ENCODE measurements around the gene TTF2. TPM values are rescaled to one million over a fixed set of nuclear protein-coding genes. Genes with fewer than 3 reads are reported as not detected.

TTF2 gene
- total RNA-seq, 1 experiment from 2014 or later = 64.6 TPM

DNA sequence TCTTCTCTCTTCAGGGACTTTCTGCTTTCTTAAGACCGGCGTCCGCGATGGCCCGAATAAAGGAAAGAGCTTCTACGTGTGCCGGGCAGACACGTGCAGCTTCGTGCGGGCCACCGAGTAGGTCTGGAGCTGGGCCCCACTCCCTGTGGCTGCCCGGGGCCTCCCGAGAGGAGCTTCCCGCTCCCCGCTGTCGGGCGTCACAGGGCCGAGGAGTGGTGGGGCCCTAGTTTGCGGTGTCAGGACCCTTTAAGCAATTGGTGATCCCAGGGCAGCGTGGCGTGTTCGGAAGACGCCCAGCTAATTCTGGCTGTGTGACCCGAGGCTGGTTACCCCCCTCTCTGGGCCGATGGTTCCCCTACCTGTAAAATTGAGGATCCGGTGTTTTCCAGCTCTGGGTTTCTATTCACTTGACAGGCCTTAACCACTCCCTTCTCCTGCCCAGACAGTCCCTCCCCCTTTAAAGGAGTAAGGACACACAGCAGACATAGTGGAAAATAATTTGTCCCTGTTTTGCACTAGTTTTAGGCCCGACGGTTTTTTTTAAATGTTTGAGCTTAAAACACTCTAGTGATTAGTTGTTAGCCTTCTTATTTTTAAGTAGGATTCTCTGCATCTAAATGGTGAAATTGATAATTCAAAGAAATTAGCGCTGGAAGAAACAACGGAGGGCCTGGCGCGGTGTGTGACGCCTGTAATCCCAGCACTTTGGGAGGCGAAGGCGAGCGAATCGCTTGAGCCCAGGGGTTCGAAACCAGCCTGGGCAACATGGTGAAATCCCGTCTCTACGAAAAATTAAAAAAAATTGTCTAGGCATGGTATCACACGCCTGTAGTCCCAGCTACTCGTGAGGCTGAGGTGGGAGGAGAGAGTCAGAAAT is 553 bp downstream of the TTF2 start:
- Histone ChIP-seq H3K4me3 (ENCODE audit: insufficient read depth, low read depth, low read length) (peak overlapping the region; percentile 81), H3K36me3 (replicated peaks; ENCODE audit: control insufficient read depth, insufficient read depth, low read length) (no peaks in the 10 kb centered on the region; the same call in 1 of the 2 replicates), H3K27me3 (ENCODE audit: control insufficient read depth, insufficient read depth, low read length) (no peaks in the 10 kb centered on the region)
- DNase-seq = peak; percentile 71

DNA sequence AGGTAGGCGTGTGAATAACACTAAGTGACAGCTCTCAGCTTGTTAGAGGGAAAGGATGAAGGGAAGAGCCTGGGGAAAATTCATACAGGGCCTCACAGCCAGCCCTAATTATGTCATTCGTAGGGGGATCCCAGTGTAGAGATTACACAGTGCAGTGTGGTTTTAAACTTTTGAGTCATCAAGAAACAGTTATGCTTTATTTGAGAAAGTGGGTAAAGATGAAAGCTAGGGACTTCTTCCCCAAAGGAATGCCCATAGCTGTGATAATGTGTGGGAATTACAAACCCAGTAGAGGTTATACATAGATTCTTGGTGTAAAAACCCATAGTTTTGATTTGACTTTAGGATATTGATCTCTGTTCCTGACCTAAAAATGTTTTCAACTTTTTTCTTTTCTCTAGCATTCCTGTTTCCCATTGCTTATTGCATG is 1.9 kb downstream of the TTF2 start:
- DNase-seq = no peak
- Histone ChIP-seq H3K27me3 (ENCODE audit: control insufficient read depth, insufficient read depth, low read length) (no peaks in the 10 kb centered on the region), H3K4me3 (ENCODE audit: insufficient read depth, low read depth, low read length) (no peak overlapping the region), H3K36me3 (replicated peaks; ENCODE audit: control insufficient read depth, insufficient read depth, low read length) (peaks cover 3% of the 10 kb centered on the region)

DNA sequence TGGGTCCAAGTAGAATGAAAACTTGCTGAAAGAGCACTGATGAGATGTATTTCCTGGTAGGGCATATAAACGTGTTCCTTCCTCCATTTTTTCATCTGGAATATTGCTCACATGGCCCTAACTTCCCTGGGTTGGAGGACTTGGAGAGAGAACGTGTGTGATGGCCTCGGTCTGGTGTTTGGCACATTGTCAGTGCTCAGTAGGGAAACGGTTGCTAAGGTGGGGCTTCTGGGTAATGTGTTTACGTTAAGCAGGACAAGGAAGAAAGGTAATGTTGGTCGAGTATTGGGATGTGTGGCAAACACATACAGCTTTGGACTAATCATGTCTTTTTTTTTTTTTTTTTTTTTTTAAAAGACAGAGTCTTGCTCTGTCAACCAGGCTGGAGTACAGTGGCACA is 6.2 kb downstream of the TTF2 start:
- DNase-seq = no peak
- peaks cover 4% of the 10 kb centered on the region for H3K36me3 ChIP-seq (replicated peaks; ENCODE audit: control insufficient read depth, insufficient read depth, low read length)
- no peaks in the 10 kb centered on the region for H3K27me3 ChIP-seq (ENCODE audit: control insufficient read depth, insufficient read depth, low read length)
- H3K4me3 ChIP-seq (ENCODE audit: insufficient read depth, low read depth, low read length) = no peak overlapping the region

DNA sequence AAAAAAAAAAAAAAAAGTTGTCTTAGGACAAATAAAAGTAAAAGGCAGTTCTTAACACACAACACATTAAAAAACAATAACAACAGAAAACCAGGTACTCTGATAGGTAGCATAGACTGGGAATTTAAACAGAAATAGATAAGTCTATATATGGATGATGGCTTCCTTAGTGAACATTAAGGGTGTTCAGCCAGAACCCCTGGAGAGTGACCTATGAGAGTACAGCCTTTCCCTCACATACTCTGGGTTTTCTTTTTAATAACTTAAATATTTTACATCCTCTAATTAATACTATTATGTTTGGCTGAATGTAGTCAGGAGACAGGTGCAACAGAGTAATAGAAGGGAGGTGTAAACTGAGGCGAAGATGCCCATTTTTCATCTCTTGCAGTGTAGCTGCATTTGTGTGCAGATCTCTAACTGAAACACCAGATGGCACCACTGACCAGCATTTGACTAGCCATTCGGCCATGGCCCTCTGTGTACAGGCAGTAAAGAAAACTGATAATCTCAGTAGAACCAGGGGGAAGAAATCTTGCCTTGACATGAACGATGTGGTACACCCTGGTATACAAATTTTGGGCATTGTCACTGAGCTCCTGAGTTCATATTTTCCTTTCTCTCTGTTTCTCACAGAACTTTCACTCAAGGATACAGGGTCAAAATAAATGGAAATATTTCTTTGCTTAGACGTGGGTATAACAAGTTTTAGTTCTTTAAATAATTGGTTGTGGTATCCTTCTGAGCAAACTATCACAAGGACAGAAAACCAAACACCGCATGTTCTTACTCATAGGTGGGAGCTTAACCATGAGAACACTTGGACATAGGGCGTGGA is 7.6 kb downstream of the TTF2 start:
- H3K4me3 ChIP-seq (ENCODE audit: insufficient read depth, low read depth, low read length) = no peak overlapping the region
- H3K27me3 ChIP-seq (ENCODE audit: control insufficient read depth, insufficient read depth, low read length) = no peaks in the 10 kb centered on the region
- H3K36me3 ChIP-seq (replicated peaks; ENCODE audit: control insufficient read depth, insufficient read depth, low read length) = peaks cover 4% of the 10 kb centered on the region
- peak; percentile 62 for DNase-seq

DNA sequence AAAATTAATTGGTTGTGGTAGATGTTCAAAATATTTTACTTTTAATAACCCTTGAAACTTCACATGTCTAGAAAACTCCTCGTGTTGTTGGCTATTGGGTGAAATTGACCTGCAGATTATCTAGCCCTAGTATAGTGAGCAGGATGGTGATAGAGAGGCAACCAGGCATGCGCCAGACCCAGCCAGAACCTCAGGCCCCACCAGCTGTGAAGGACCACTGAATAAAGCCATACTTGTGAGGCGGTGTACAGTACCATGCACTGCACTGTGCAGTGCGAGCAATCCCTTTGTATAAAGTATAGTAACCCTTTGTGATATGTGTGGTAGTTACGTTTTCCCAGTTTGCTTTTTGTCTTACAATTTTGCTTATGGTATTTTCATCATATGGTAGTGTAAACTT is 8.5 kb downstream of the TTF2 start:
- Histone ChIP-seq H3K4me3 (ENCODE audit: insufficient read depth, low read depth, low read length) (no peak overlapping the region), H3K27me3 (ENCODE audit: control insufficient read depth, insufficient read depth, low read length) (no peaks in the 10 kb centered on the region), H3K36me3 (replicated peaks; ENCODE audit: control insufficient read depth, insufficient read depth, low read length) (peaks cover 4% of the 10 kb centered on the region)
- no peak for DNase-seq

DNA sequence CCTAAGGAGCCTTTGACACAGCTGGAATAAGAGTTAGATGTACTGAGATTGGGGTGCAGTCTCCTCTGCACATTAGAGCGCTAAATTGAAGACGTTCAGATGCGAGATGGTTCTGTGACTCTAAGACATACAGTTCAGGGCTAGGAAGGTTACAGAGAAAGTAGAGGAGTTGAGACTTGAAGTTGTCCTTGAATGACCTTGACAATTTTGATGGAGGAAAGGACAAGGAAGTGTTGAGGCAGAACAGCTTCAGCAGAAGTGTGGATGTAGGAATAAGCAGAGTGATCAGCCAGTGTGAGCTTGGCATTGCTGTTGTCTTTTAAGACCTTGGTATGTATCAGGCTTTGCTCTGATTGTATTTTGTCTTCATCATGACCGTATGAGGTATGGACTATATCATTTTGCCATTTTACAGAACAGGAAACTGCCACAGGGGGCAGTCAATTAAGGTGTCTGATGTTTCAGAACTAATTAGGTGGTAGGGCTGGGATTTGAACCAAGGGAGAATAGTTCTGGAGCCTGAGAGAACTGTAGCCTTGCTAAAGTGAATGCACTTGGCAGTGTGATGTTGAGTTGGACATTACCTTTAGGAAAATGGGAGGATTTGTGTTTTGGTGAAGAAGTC is 9.2 kb downstream of the TTF2 start:
- H3K27me3 ChIP-seq (ENCODE audit: control insufficient read depth, insufficient read depth, low read length) = no peaks in the 10 kb centered on the region

DNA sequence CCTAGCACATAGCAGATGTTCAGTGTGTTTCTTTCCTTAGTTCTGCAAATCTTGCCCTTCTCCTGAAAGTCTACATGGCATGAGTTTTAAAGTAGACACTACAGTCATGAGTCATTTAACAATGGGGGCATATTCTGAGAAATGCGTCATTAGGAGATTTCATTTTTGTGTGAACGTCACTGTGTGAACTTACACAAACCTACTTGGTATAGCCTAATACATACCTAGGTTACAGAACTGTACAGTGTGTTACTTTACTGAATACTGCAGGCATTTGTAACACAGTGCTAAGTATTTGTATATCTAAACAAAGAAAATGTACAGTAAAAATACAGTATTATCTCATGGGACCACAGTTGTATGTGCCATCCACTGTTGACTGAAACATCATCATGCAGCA is 10.0 kb downstream of the TTF2 start:
- DNase-seq = no peak
- H3K27me3 ChIP-seq (ENCODE audit: control insufficient read depth, insufficient read depth, low read length) = no peaks in the 10 kb centered on the region
- peaks cover 13% of the 10 kb centered on the region for H3K36me3 ChIP-seq (replicated peaks; ENCODE audit: control insufficient read depth, insufficient read depth, low read length)
- no peak overlapping the region for H3K4me3 ChIP-seq (ENCODE audit: insufficient read depth, low read depth, low read length)

More for the DNA sequence above, 9.2 kb downstream of the TTF2 start:
- Histone ChIP-seq H3K36me3 (replicated peaks; ENCODE audit: control insufficient read depth, insufficient read depth, low read length) (peaks cover 8% of the 10 kb centered on the region), H3K4me3 (ENCODE audit: insufficient read depth, low read depth, low read length) (no peak overlapping the region)
- no peak for DNase-seq

DNA sequence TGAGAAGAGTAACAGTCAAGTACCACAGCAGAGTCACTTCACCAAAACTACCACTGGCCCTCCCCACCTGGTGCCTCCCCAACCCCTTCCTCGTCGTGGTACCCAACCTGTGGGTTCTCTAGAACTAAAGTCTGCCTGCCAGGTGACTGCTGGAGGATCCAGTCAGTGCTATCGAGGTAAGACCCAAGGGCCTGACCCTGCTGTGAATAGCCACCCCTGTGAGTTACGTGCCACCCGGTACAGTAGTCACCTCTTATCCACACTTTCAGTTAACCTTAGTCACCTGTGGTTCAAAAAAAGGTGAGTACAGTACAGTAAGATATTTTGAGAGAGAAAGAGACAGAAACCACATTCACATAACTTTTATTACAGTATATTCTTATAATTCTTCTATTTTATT is 16.5 kb downstream of the TTF2 start:
- Histone ChIP-seq H3K4me3 (ENCODE audit: insufficient read depth, low read depth, low read length) (no peak overlapping the region), H3K27me3 (ENCODE audit: control insufficient read depth, insufficient read depth, low read length) (no peaks in the 10 kb centered on the region), H3K36me3 (replicated peaks; ENCODE audit: control insufficient read depth, insufficient read depth, low read length) (peaks cover 51% of the 10 kb centered on the region)
- DNase-seq = no peak

DNA sequence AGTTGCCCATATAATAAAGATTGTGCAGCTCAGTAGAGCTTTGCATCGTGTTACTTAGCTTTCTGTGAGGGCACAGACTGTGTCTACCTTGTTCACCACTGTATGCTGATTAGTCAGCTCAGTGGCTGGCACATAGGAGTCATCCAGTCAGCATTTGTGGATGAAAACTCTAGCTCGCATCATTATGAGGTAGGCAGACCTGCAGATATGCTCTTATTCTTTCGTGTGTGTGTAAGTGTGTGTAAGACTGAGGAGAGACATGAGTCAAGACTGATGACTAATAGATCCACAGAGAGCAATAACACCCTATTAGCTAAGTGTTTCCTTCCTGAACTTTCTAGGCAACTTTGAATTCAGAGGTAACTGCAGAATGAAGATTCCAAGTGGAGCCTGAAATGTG is 17.1 kb downstream of the TTF2 start:
- no peak for DNase-seq
- Histone ChIP-seq H3K36me3 (replicated peaks; ENCODE audit: control insufficient read depth, insufficient read depth, low read length) (peaks cover 56% of the 10 kb centered on the region), H3K4me3 (ENCODE audit: insufficient read depth, low read depth, low read length) (no peak overlapping the region), H3K27me3 (ENCODE audit: control insufficient read depth, insufficient read depth, low read length) (no peaks in the 10 kb centered on the region)

DNA sequence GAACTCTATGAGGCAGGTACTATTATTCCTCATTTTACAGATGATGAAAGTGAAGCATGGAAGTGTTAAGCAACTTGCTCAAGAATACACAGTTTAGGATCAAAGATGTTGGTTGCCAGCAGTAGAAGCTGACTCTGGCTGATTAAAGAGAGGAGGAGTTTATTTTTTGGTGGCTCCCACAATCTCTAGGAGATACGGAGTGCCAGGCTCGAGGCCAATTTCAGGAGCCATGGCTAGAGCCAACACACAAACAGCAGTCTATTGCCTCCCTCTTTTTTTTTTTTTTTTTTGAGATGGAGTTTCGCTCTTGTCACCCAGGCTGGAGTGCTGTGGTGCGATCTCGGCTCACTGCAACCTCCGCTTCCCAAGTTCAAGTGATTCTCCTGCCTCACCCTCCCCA is 19.6 kb downstream of the TTF2 start:
- Histone ChIP-seq H3K36me3 (replicated peaks; ENCODE audit: control insufficient read depth, insufficient read depth, low read length) (peaks cover 57% of the 10 kb centered on the region), H3K27me3 (ENCODE audit: control insufficient read depth, insufficient read depth, low read length) (no peaks in the 10 kb centered on the region), H3K4me3 (ENCODE audit: insufficient read depth, low read depth, low read length) (no peak overlapping the region)
- no peak for DNase-seq

DNA sequence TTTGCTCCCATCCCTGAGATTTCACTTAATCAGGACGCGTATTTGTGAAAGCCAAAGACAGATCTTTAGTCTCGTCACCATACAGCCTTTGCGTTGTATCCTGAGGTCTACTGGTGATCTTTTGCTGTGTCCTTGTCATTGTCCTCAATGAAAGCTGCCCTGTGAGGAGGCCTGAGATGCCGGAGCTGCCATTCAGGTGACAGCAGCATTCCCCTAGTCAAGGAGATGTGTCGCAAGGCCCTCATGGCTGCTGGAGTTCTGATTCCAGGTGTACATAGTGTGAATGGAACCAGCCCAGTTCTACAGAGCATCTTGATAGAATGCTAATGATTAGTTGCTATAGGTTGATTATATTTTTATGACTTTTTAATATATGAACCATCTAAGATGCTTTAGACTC is 24.1 kb downstream of the TTF2 start:
- DNase-seq = no peak
- Histone ChIP-seq H3K27me3 (ENCODE audit: control insufficient read depth, insufficient read depth, low read length) (no peaks in the 10 kb centered on the region), H3K36me3 (replicated peaks; ENCODE audit: control insufficient read depth, insufficient read depth, low read length) (peaks cover 33% of the 10 kb centered on the region), H3K4me3 (ENCODE audit: insufficient read depth, low read depth, low read length) (no peak overlapping the region)

DNA sequence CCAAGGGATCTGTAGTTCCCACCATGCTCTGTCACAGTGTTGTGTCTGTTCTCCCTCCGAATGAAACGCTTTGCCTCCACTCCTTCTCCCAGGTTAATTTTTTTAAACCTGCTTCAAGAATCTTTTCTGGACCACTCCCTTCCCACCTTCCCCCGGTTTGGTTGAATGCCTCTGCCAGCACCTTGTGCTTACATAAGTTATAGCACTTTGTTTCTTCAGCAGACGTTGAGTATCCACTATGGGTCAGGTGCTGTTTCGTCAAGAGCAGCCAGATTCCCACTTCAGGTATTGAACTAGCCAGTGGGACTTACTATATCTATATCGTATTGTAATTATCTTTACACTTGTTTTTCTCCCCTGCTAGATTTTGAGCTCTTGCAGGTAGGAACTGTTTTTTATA is 27.6 kb downstream of the TTF2 start:
- peaks cover 25% of the 10 kb centered on the region for H3K36me3 ChIP-seq (replicated peaks; ENCODE audit: control insufficient read depth, insufficient read depth, low read length)
- DNase-seq = no peak
- H3K4me3 ChIP-seq (ENCODE audit: insufficient read depth, low read depth, low read length) = no peak overlapping the region
- no peaks in the 10 kb centered on the region for H3K27me3 ChIP-seq (ENCODE audit: control insufficient read depth, insufficient read depth, low read length)

DNA sequence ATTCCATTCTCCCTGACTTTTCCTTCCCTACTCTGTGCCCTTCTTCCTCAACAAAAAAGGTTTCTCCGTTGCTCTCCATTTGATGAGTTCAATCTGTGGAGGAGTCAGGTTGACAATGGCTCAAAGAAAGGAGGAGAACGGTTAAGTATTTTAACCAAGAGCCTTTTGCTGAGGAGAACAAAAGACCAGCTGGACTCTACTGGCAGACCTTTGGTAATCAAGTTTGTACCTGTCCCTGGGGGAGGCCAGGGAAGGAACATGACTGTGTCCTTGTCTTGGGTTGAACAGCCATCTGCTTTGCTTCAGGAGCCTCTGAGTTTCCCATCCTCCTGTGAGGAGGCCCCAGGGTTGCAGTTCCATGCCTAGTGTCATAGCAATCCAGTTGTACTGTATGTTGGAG is 29.9 kb downstream of the TTF2 start:
- H3K36me3 ChIP-seq (replicated peaks; ENCODE audit: control insufficient read depth, insufficient read depth, low read length) = peaks cover 25% of the 10 kb centered on the region
- no peak for DNase-seq
- no peak overlapping the region for H3K4me3 ChIP-seq (ENCODE audit: insufficient read depth, low read depth, low read length)
- no peaks in the 10 kb centered on the region for H3K27me3 ChIP-seq (ENCODE audit: control insufficient read depth, insufficient read depth, low read length)

DNA sequence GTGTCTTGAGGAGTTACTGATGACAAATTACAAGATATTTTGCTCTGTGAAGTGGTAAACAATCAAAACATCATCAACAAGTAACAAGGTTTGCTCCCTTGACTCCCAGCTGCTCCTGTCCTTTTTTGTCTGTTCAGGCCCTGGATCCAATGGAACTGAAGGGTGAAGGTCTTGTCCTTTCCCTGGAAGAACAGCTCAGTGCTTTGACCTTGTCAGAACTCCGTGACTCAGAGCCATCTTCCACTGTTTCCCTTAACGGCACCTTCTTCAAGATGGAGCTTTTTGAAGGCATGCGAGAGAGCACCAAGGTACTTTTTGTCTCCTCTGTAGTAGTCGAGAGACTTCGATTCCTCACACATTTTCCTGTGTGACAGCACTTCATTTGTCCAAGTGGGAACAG is 32.5 kb downstream of the TTF2 start:
- H3K36me3 ChIP-seq (replicated peaks; ENCODE audit: control insufficient read depth, insufficient read depth, low read length) = peaks cover 30% of the 10 kb centered on the region
- no peaks in the 10 kb centered on the region for H3K27me3 ChIP-seq (ENCODE audit: control insufficient read depth, insufficient read depth, low read length)
- no peak for DNase-seq
- no peak overlapping the region for H3K4me3 ChIP-seq (ENCODE audit: insufficient read depth, low read depth, low read length)

All from H7 (cell line).